ENCODE data around the gene QPRT.

The QPRT gene

DNA sequence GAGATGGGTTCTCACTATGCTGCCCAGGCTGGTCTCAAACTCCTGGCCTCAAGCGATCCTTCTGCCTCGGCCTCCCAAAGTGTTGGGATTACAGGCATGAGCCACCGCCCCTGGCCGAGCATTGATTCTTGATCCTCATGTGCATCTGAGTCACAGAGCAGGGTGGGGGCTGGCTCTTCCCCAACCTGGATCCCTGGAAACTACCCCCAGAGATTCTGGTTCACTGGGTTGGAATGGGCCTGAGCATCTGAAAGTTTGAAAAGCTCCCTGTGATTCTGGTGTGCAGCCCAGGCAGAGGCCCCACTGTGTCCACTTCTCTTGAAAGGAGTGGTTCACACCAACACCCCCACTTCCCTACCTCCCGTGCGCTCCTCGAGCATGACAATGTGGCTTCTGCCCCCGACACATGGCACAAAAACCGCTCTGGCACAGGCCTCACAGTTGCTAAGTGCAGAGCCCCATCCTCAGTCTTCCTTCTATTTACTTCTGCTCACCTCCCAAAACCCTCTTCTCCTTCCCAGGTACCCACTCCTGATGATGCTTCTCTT lies 4.6 kb downstream of the QPRT start (continued):
- TF ChIP-seq ZNF621 (tag by site-specific recombination; IDR thresholded peaks at IDR 0.05) (no peak), GLI2 (tag by site-specific recombination; IDR thresholded peaks at IDR 0.05; ENCODE audit: borderline replicate concordance, low read depth) (no peak), ZNF335 (tag by site-specific recombination; conservative IDR thresholded peaks at IDR 0.05) (no peak), ZNF658 (tag by site-specific recombination; IDR thresholded peaks at IDR 0.05) (no peak), ZNF184 (tag by site-specific recombination; IDR thresholded peaks at IDR 0.05) (no peak), ZSCAN23 (tag by site-specific recombination; IDR thresholded peaks at IDR 0.05) (no peak), ZNF473 (tag by site-specific recombination; IDR thresholded peaks at IDR 0.05) (no peak)
- TF ChIP-seq, protein P1, sequence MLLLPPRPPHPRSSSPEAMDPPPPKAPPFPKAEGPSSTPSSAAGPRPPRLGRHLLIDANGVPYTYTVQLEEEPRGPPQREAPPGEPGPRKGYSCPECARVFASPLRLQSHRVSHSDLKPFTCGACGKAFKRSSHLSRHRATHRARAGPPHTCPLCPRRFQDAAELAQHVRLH (tag by site-specific recombination; IDR thresholded peaks at IDR 0.05), result no peak
- TF ChIP-seq, protein P2, sequence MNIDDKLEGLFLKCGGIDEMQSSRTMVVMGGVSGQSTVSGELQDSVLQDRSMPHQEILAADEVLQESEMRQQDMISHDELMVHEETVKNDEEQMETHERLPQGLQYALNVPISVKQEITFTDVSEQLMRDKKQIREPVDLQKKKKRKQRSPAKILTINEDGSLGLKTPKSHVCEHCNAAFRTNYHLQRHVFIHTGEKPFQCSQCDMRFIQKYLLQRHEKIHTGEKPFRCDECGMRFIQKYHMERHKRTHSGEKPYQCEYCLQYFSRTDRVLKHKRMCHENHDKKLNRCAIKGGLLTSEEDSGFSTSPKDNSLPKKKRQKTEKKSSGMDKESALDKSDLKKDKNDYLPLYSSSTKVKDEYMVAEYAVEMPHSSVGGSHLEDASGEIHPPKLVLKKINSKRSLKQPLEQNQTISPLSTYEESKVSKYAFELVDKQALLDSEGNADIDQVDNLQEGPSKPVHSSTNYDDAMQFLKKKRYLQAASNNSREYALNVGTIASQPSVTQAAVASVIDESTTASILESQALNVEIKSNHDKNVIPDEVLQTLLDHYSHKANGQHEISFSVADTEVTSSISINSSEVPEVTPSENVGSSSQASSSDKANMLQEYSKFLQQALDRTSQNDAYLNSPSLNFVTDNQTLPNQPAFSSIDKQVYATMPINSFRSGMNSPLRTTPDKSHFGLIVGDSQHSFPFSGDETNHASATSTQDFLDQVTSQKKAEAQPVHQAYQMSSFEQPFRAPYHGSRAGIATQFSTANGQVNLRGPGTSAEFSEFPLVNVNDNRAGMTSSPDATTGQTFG (tag by site-specific recombination; IDR thresholded peaks at IDR 0.05; ENCODE audit: borderline replicate concordance), result no peak

DNA sequence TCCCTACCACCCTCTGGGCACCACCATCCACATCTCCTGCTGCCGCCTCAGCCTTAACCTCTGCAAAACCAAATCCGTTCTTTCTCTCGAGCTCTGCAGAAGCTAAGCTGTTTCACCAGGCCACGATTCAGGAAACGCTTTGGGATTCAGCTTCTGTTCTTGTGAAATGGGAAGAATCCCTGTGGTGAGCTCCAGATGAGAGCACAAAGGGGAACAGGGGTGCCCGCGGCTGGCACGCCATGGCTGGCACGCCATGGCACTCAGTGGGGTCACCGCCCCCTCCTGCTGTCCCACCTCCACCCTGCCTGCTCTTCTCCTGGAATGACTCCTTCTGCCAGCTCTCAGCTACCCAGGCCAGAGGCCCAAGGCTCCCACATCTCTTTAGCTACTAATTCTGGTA lies 5.7 kb downstream of the QPRT start:
- no peak overlapping the region for H3K27ac ChIP-seq (ENCODE audit: extremely low read depth, low read depth, low read length)
- peaks cover 0 to 4% of the 10 kb centered on the region in 2 experiments; a peak in 2 of 3 replicates for H3K36me3 ChIP-seq (ENCODE audit: control insufficient read depth in 2 of 2, insufficient read depth in 1 of 2, low read length in 2 of 2)
- CTCF ChIA-PET, result interaction anchor here (0.6 kb wide), 1 partner anchor 134 kb away, joined by 3 read pairs; no protein-coding TSS in a partner anchor
- H3K4me3 ChIP-seq (ENCODE audit: low read depth, low read length), result no peak overlapping the region
- no peaks in the 10 kb centered on the region for H3K4me1 ChIP-seq (ENCODE audit: control insufficient read depth, insufficient read depth, low read length)
- POLR2A ChIA-PET, result no interaction called here
- no peak for TF ChIP-seq ZNF138 (tag by site-specific recombination; IDR thresholded peaks at IDR 0.05; ENCODE audit: borderline replicate concordance)
- TF ChIP-seq ZNF555 (tag by site-specific recombination; conservative IDR thresholded peaks at IDR 0.05), result no peak
- no peak for TF ChIP-seq ZNF404 (tag by site-specific recombination; IDR thresholded peaks at IDR 0.05)
- TF ChIP-seq SCRT1 (tag by site-specific recombination; IDR thresholded peaks at IDR 0.05; ENCODE audit: borderline replicate concordance), result no peak
- no peak for TF ChIP-seq OVOL3 (tag by site-specific recombination; IDR thresholded peaks at IDR 0.05)
- no peak for TF ChIP-seq ZNF335 (tag by site-specific recombination; conservative IDR thresholded peaks at IDR 0.05)
- TF ChIP-seq ZNF114 (tag by site-specific recombination; IDR thresholded peaks at IDR 0.05), result no peak
- TF ChIP-seq ZNF214 (tag by site-specific recombination; IDR thresholded peaks at IDR 0.05; ENCODE audit: borderline replicate concordance), result no peak
- TF ChIP-seq ZNF354C (tag by site-specific recombination; IDR thresholded peaks at IDR 0.05; ENCODE audit: borderline replicate concordance, low read depth), result no peak
- no peak for TF ChIP-seq SALL2 (tag by site-specific recombination; IDR thresholded peaks at IDR 0.05; ENCODE audit: borderline replicate concordance)
- TF ChIP-seq ZSCAN16 (tag by site-specific recombination; IDR thresholded peaks at IDR 0.05), result no peak
- TF ChIP-seq ZSCAN23 (tag by site-specific recombination; IDR thresholded peaks at IDR 0.05), result no peak
- no peak for TF ChIP-seq ZNF394 (tag by site-specific recombination; IDR thresholded peaks at IDR 0.05; ENCODE audit: borderline replicate concordance)
- no peak for TF ChIP-seq ZNF292 (tag by site-specific recombination; IDR thresholded peaks at IDR 0.05; ENCODE audit: borderline replicate concordance, low read depth)
- no peak for TF ChIP-seq ZNF423 (tag by site-specific recombination; IDR thresholded peaks at IDR 0.05)
- TF ChIP-seq ZNF24 (tag by site-specific recombination; IDR thresholded peaks at IDR 0.05), result no peak
- H3K9me3 ChIP-seq (ENCODE audit: control insufficient read depth, insufficient read depth, low read depth, low read length), result no peaks in the 10 kb centered on the region
